NB4 (cell line): ENCODE measurements around the gene REC114.

ENCODE experiments used
- POLR2A ChIP-seq: IDR thresholded peaks from 2 replicates; pipeline ENCODE4 v1.6.1; 2011; ENCODE audit warnings: mild to moderate bottlenecking; ENCODE audit not compliant: insufficient read length; ENCODE audit errors: extremely low read depth
- TF ChIP-seq, protein P1 (sequence below): IDR thresholded peaks from one replicate; pipeline ENCODE4 v1.5.1; 2012; ENCODE audit warnings: low read depth, low read length

- TF ChIP-seq POLR2A, result no peak
- TF ChIP-seq, protein P1, sequence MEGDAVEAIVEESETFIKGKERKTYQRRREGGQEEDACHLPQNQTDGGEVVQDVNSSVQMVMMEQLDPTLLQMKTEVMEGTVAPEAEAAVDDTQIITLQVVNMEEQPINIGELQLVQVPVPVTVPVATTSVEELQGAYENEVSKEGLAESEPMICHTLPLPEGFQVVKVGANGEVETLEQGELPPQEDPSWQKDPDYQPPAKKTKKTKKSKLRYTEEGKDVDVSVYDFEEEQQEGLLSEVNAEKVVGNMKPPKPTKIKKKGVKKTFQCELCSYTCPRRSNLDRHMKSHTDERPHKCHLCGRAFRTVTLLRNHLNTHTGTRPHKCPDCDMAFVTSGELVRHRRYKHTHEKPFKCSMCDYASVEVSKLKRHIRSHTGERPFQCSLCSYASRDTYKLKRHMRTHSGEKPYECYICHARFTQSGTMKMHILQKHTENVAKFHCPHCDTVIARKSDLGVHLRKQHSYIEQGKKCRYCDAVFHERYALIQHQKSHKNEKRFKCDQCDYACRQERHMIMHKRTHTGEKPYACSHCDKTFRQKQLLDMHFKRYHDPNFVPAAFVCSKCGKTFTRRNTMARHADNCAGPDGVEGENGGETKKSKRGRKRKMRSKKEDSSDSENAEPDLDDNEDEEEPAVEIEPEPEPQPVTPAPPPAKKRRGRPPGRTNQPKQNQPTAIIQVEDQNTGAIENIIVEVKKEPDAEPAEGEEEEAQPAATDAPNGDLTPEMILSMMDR, result no peak
Measured at GRCh38 chr15:73582851-73583379, 140.0 kb downstream of the REC114 start.
